ENCODE data around the gene CDH13. TPM values are rescaled to one million over a fixed set of nuclear protein-coding genes. Genes with fewer than 3 reads are reported as not detected.

The CDH13 gene
- polyA plus RNA-seq, 10 donors = 32.5 to 56.9 (median 47.0) TPM

DNA sequence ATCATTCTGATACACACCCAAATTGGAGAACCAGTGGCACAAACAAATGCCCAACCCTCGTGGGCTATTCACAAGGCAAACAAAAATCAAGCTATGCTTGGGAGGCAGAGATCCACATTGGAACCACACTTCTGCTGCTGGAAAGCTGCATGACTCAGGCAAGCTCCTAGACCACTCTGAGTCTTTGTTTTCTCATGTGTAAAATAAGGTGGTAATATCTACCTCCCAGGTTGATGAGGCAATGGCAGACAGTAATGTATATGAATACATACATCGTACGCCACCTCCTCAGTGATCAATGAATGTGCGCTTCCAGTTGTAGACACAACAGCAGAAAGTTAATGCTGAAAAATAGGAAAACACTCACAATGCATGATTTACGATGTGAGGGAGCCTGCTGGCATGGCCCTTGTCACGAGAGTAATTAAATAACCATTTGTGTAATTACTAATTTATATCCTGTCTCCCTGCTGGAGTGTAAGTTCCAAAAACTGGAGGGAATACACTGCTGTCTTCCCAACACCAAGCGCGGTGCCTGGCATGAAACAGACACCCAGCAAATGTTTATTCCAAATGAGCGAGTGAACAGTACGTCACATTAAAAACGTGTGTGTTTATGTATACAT lies 1111.1 kb downstream of the CDH13 start:
- DNase-seq = no peak

DNA sequence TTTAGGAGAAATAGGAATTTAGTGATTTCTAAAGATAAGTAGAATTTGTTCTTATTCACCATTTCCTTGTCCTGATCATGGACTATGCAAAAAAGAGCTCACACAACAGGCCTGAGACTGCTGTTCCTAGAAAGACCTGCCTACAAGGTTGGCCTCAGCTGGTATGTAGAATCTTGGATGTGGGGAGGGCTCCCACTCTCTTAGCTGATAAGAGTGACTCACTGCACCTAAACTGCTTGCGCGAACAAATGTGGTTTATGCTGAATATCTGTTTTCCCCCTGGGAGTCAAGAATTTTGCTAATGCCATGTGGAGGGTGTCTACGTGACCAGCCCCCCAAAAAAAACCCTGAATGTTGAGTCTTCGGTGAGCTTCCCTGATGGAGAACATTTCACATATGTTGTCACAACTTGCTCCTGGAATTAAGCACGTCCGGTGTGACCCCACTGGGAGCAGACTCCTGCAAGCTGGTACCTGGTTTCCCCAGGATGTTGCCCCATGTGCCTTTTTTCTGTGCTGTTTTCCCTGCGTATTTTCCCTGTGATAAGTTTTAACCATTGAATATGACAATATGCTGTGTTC lies 1112.2 kb downstream of the CDH13 start:
- no peak for DNase-seq

DNA sequence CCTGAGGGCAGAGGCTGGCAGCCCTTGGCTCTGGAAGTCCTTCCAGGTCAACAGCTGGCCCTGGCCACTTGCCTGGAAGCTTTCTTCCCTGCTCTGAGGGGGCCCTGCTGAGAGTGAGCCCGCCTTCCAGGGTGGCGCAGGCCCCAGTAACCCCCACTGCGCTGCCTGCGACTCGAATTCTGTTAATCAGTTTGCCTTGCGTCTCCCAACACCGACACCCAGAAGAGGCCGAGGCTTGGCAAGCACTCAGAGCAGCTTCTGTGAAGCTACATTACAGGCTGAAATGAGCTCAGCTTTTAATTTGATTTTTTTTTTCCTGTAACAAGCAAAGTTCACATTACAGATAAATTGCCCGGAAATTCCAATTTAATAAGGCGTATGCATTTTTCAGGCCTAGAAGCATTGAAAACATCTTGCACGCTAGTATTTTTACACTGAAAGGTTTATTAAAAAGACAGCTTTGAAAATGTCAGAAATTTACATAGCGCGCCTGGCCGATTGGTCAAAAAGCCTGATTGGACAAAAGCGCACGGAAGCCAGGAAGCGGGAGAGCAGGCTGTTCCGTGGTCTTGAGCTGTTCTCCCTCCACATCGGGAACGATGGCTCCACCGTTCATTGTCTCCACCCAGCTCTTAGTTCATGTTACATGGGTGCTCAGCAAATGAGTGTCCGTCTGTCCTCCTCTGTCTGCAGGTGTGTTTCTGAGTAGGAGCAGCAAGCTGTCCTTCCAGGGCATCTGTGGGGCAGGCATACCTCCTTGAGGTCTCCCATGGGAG lies 1115.5 kb downstream of the CDH13 start:
- DNase-seq = peak in 2 of 3 donors; percentile 10 to 32

DNA sequence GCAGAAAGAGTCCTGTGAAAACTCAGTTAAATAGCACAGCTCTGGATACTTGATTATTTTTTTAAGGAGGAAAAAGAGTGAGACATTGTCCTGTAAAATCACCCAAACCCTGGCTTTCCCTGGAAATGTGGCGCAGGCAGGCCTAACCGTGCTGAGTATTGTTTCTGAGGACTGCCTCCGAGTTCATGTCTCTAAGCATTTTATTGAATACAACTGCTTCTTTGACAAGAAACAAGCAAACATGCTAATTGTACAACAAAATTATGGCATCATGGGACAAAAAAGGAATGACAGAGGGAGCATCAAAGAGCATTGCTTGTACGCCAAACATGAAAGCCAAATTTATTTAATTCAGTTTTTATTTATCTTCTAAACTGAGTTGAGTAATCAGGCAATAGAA lies 1116.5 kb downstream of the CDH13 start:
- no peak for DNase-seq

DNA sequence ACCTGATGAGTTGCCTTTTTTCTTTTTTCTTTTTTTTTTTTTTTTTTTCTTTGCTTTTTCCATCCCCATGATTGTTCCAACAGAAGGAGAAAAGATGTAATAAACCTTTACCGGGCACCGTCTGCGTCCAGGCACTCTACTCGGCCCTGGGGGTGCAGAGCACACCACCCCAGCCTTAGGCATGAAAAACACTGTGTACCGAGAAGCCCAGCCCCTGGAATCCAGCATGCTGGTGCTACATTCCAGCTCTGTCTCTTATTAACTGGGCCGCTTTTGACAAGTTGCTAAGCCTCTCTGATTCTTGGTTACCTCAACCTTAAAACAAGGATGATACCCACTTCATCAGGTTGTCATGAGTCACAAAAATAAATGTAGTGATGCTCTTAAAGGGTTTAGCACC lies 1117.0 kb downstream of the CDH13 start:
- no peak for DNase-seq

DNA sequence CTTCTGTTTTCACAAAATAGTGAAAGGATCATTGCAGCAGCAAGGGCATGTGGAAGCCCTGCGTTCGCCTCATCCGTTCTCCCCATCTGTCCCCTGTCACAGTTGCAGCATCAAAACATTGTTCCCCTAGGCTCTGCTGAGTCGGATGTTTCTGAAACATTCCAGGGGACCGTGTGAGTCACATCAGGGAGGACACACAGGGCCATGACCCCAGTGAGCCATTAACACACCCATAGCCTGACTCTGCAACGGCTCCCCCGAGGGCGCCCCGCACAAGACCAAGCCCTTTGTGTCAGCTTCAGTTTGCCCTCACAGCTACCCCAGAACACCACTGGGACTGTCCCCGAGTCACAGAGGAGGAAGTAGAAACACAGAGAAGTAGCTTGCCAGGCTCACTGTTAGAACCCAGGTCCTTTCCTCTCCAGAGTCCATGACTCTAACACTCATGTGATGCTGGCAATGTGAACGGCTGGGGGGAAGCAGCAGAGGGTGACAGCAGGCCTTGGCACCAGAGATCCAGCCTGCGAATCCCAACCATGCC lies 1117.7 kb downstream of the CDH13 start:
- DNase-seq = peak in 1 of 3 donors; percentile 13

DNA sequence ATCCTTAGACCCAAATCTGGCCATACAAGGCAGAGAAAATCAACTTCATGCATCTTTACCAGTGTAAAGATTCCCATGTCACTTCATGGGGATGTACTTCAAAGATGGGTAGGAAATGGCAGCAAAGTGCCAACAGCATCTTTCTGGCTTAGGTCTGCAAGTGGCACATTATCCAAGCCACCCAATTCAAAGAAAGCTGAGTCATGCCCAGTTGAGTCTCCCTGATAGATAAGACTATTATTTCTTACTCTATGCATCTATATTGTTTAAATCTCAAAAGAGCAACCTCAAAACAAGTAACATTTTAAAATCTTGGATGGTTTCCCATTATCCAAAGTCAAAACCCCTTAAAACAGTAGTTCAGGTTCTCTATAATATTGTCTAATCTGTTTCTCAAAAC lies 1119.8 kb downstream of the CDH13 start:
- DNase-seq = no peak

DNA sequence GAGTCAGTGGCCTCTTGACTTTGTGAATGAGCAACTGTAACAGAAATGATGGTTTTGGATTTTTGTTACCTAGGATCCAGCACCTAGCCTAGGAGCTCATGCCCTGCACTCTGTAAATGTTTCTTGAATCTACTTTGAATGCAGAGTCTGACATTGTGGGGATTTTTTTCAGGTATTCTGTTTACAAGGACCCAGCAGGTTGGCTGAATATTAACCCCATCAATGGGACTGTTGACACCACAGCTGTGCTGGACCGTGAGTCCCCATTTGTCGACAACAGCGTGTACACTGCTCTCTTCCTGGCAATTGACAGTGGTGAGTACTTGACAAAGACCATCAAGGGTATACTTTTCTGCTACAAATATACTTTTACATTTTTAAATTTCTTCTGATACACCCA lies 1121.2 kb downstream of the CDH13 start:
- no peak for DNase-seq

DNA sequence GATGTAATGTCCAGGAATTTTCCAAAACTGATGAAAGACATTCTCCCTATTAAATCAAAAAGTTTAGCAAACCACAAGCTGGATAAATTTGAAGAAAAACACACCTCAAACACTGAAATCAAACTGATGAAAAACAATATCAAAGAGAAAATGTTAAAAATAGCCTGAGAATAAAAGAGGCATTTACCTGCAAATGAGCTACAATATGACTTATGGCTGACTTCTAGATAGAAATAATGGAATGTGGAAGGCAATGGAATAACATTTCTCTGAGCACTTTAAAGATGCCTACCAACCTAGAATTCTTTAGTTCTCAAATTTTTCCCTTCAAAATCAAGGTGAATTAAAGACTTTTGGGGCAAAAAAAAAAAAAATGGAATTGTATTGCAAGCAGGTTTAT lies 1128.6 kb downstream of the CDH13 start:
- no peak for DNase-seq

DNA sequence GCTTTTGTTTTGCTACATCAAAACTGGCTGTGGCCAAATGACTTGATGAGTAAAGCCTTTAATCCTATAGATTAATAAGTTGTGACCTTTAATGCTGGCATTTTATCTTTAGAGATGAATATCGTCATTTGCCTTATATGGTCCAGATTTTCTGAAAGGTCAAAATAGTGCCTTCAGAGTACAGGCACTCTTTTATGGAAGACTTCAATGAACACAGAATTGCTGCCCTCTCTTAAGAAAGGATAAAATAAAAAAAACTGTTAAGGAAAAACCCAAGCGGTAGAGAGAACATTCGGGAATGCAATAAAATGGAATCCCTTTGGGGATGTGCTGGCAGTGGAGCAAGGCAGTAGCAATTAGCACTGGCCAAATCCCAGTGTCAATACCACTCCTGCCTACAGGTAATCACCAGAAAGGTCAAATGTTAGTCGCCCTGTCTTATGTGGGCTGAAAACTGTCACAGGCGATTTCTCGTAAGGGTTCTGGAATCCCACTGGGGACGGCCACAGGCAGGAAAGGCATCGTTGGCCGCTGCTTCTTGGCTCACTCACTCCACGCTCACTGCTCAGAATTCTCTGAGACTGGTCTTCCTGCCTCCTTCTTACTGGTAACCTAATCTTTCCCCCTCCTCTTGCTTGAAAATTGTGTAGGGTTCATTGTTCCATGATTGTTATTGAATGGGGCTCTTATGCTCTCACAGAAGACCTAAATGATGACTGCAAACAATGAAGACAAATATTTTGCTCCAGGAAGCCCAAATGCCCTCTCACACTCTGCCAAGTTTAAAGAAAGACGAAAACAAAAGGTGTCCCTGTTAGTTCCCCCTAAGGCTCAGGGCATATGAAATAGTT lies 1135.6 kb downstream of the CDH13 start:
- no peak for DNase-seq

DNA sequence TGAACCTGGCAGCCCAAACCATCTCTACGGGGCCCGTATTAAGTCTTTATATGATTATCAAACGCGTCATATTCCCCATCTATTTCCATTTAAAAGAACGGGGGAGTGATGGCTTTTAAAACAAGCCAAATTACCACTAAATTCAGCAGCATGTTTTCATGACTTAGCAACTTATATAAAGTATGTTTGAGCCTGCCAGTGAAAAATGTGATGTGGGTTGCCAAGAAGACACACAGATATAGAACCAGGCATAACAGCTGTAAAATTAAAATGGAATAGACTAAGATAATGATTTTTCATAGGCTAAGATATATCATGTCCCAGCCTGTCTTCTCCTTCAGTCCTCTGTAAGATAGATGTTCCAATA lies 1136.2 kb downstream of the CDH13 start:
- DNase-seq = no peak

DNA sequence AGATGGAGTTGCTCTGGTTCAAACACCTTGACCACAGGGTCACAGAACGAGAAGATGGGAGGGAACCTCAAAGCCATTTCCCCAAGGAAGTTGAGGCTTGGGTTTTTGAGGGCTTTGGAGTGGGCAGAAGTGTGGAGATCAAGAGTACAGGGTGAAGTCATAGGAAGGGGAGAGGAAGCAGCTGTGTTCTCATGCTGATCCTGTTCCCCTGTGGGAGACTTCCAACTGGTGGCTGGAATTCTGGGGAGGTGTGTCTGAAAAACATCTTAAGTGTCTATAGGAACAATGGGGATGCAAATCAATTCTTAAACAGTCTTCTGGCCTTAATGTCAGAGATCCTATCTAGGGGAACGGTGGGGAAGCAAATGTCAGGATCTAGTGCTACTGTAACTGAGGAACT lies 1142.2 kb downstream of the CDH13 start:
- peak in 1 of 3 donors; percentile 10 for DNase-seq

DNA sequence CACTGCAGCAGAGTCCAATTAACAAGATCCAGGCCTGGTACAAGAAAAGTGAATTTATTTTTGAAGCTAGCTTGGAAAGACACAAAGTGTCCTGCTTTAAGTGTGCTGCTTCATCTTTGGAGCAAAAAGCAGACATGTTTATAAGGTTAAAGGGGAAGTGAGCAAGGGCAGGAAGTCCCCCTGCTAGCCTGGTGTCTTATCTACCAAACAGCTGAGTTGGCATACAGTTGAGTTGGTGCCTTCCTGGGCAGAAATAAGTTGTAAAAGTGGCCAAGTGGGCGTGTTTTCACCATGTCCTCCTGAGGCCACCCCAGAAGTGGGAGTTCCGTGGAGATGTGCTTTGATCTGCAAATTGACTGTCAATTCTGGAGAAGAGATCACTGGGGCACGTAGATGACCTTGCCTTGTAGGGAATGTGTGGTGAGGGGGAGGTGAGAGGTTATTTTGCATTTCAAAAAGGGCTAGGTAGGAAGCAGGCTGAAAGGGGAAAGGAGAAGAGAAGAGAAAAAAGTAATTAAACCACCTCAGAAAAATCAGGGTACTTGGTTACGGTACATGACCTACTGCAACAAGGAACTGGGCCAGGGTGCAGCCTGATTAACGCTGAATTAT lies 1142.7 kb downstream of the CDH13 start:
- DNase-seq = no peak

DNA sequence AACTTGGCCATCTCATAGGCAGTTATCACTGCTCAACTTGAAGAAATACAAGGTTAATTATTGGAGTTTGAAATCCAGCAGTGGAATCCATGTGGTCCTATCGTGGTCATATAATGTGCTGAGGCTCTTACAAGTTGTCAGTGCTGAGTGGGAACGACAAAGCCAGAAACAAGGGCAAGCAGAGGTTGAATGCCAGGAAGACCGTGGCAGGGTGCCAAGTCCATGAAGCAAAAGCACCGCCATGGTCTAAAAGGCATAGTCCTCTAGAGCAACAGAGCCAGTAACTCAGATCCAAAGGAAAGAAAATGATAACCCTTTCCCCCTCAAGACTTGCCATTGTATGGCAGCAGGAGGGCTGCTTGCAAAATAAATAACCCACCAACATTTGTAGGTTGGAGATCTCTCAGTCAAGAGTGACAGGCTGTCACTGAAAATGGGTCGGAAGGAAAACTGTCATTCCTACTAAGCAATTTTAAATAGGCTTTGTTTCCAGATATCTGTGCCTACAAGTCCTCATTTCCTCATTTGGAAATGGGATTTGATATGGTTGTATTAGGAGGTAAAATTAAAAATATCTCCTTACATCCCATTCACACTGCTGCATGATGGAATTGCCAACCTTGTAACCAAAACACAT lies 1144.7 kb downstream of the CDH13 start:
- peak; percentile 15 to 24 (median 16) for DNase-seq

DNA sequence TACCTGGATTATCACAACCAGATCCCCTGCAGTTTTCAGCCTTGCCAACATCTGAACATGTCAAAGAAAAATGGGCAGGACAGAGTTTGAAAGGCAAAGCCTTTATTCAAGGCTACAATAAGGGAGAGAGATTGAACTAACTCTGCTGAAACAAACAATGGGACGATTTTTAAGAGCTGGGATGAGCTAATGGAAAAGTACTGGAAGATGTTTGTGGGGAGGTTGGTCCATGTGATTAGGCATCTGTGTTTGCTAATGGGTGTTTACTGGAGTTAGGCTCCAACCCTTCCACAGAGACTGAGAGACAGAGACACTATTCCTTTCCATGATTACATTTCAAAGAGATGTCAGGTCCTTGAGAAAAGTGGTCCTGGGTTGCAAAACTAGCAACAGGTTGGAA lies 1146.0 kb downstream of the CDH13 start:
- no peak for DNase-seq

DNA sequence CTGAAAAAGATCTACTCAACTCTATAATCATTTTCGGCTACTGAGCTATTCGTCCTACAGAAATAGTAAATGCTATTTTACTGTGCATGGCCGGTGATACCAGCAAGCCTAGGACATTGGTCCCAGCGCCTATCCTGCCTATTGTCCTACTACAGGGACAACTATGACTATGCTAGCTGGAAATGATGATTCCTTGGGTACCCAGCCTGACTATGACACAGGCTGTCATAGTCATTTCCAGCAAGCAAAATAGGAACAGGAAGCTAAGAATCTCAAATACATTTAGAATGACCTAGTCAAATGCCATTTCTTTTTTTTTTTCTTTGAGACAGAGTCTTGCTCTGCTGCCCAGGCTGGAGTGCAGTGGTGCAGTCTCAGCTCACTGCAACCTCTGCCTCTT lies 1147.3 kb downstream of the CDH13 start:
- no peak for DNase-seq

DNA sequence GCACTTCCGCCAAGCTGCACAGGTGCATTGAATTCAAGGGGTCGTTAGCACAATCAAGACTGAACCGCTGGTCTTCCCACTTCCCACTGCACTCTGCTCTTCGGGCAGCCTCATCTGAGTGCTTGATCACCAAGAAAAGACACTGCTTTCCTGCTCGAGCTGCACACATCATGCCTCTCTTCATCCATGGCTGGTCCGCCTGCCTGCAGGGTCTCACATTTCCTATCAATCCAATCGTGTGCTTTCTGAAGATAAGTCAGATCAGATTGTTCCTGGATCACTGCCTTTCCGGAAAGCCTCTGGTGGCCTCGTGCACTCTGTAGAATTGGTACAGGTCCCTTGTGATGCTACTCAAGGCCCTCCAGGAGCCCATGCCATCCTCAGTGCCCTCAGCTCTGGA lies 1150.2 kb downstream of the CDH13 start:
- DNase-seq = no peak

DNA sequence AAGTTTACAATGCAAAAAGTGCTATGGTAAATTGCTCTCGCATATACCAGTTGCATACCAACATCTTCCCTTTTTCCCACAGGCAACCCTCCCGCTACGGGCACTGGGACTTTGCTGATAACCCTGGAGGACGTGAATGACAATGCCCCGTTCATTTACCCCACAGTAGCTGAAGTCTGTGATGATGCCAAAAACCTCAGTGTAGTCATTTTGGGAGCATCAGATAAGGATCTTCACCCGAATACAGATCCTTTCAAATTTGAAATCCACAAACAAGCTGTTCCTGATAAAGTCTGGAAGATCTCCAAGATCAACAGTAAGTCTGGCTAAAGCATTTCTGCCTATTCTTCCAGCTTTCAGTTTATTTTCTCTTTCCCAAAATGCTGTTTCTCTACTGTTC lies 1153.1 kb downstream of the CDH13 start:
- peak in 2 of 3 donors; percentile 28 to 37 for DNase-seq

DNA sequence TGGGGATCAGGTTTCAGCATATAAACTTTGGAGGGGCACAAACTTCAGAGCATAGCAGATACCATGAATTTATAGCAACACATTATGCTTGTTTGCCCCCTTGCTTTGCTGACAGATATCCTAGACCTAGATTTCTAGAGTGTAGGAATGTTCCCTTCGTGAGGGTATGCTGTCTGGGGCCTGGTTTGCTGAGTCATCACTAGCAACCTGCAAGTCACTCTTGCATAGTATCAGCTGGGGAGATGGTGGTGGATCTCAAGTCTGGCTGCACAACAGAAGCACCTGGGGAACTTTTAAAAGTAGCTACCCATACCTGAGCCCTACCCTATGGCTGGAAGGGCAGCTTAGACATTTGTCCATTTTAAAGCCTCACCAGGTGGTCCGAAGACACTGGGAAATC lies 1158.7 kb downstream of the CDH13 start:
- no peak for DNase-seq

DNA sequence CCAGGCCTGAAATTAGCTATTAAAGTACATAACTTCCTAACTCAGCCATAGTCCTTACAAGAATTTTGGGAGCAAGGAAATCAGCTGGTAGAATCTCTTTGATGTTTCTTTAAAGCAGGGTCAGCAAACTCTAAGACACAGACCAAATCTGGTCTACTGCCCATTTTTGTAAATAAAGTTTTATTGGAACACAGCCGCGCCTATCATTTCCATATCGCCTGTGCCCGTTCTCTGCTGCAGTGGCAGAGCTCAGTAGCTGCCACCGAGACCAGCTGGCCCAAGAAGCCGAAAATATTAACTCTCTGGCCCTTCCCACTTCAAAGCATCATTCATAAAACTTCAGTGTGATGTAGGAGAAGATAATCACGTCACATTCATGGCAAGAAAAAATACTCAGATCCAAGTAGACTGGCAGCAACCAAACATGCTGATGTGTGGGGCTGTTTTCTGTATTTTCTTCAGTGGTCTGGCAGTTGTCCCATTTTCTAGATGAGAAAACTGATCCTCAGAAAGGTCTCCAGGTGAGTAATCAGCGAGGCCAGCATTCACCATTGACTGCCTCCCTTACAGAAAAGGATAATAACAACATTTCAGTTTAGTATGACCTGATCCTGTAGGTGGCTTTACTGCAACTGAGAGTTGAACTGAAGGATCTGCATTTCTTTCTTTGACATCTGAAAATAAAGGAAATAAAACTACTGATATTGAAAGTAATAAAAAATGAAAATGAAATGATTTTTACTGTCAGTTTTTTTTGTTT lies 1163.1 kb downstream of the CDH13 start:
- DNase-seq = no peak

Measured in muscle of back (tissue), 11 donors.